Astrocyte (in vitro differentiated cells and primary cell): ENCODE measurements around the gene PAQR4. TPM values are rescaled to one million over a fixed set of nuclear protein-coding genes. Genes with fewer than 3 reads are reported as not detected.

ENCODE experiments used
- DNase-seq: peaks from one replicate; pipeline ENCODE4 v3.0.0-alpha.2; 2010; ENCODE audit warnings: low read depth
- FAIRE-seq: peaks from 2 replicates; lab custom pipeline; 2011; peaks lifted over from hg19 to GRCh38; lab: Jason Lieb, UNC
- H2AFZ ChIP-seq: 2 replicates; pipeline ENCODE4 v1.6.0; 2012; ENCODE audit warnings: low read depth, low read length, inconsistent platforms
- H3K27ac ChIP-seq: 2 replicates; pipeline ENCODE4 v1.5.1; 2011; ENCODE audit warnings: low read depth, low read length, inconsistent platforms
- H3K27me3 ChIP-seq: 2 replicates; pipeline ENCODE4 v1.6.0; 2011; ENCODE audit warnings: low read length, inconsistent platforms; ENCODE audit not compliant: insufficient read depth
- H3K36me3 ChIP-seq: 2 replicates; pipeline ENCODE4 v1.5.1; 2011; ENCODE audit warnings: low read length, inconsistent platforms; ENCODE audit not compliant: insufficient read depth
- H3K4me1 ChIP-seq: 2 replicates; pipeline ENCODE4 v1.5.1; 2011; ENCODE audit warnings: low read length, inconsistent platforms; ENCODE audit not compliant: insufficient read depth
- H3K4me2 ChIP-seq: 2 replicates; pipeline ENCODE4 v1.6.0; 2012; ENCODE audit warnings: low read length, inconsistent platforms
- H3K4me3 ChIP-seq: 2 replicates; pipeline ENCODE4 v1.5.1; 2011; ENCODE audit warnings: low read depth, mild to moderate bottlenecking, low read length, inconsistent platforms; ENCODE audit not compliant: insufficient read depth
- H3K79me2 ChIP-seq: 2 replicates; pipeline ENCODE4 v1.6.0; 2012; ENCODE audit warnings: mild to moderate bottlenecking, low read length, inconsistent platforms; ENCODE audit not compliant: insufficient read depth
- H3K9ac ChIP-seq: 2 replicates; pipeline ENCODE4 v1.6.0; 2012; ENCODE audit warnings: mild to moderate bottlenecking, low read length, inconsistent platforms
- H3K9me3 ChIP-seq: 2 replicates; pipeline ENCODE4 v1.5.1; 2012; ENCODE audit warnings: low read depth, mild to moderate bottlenecking, low read length, inconsistent platforms; ENCODE audit not compliant: insufficient read depth
- H4K20me1 ChIP-seq: 2 replicates; pipeline ENCODE4 v1.6.0; 2012; ENCODE audit warnings: low read length, inconsistent platforms; ENCODE audit not compliant: insufficient read depth
- H3K27ac Mint-ChIP-seq: one replicate; pipeline ENCODE4 v1.8.0; 2021; ENCODE audit warnings: mild to moderate bottlenecking, mixed read lengths; ENCODE audit not compliant: unreplicated experiment
- H3K27me3 Mint-ChIP-seq: one replicate; pipeline ENCODE4 v1.8.0; 2021; ENCODE audit warnings: low read depth, mixed read lengths; ENCODE audit not compliant: unreplicated experiment
- H3K36me3 Mint-ChIP-seq: one replicate; pipeline ENCODE4 v1.8.0; 2021; ENCODE audit warnings: low read depth, mixed read lengths; ENCODE audit not compliant: unreplicated experiment
- H3K4me1 Mint-ChIP-seq: one replicate; pipeline ENCODE4 v1.8.0; 2021; ENCODE audit warnings: low read depth, mixed read lengths; ENCODE audit not compliant: unreplicated experiment
- H3K4me3 Mint-ChIP-seq: one replicate; pipeline ENCODE4 v1.8.0; 2021; ENCODE audit warnings: mild to moderate bottlenecking, moderate library complexity, mixed read lengths; ENCODE audit not compliant: unreplicated experiment
- H3K9me3 Mint-ChIP-seq: one replicate; pipeline ENCODE4 v1.8.0; 2021; ENCODE audit warnings: mild to moderate bottlenecking, mixed read lengths; ENCODE audit not compliant: unreplicated experiment
- EZH2 ChIP-seq: IDR thresholded peaks from 2 replicates; pipeline ENCODE4 v1.6.1; 2012; ENCODE audit warnings: mild to moderate bottlenecking, low read length, inconsistent platforms; ENCODE audit not compliant: insufficient read depth
- total RNA-seq: library from RNA; stranded (reverse); gene quantifications from 2 replicates; pipeline ENCODE4 v1.2.1, GENCODE V29; 2021
- TF ChIP-seq, protein P1 (sequence below): IDR thresholded peaks from 2 replicates; pipeline ENCODE4 v1.5.1; 2011; ENCODE audit warnings: low read depth, mild to moderate bottlenecking, inconsistent platforms, low read length, moderate library complexity; ENCODE audit not compliant: insufficient read depth

Gene PAQR4
- total RNA-seq, 1 donor from 2014 or later = 4.8 TPM

DNA sequence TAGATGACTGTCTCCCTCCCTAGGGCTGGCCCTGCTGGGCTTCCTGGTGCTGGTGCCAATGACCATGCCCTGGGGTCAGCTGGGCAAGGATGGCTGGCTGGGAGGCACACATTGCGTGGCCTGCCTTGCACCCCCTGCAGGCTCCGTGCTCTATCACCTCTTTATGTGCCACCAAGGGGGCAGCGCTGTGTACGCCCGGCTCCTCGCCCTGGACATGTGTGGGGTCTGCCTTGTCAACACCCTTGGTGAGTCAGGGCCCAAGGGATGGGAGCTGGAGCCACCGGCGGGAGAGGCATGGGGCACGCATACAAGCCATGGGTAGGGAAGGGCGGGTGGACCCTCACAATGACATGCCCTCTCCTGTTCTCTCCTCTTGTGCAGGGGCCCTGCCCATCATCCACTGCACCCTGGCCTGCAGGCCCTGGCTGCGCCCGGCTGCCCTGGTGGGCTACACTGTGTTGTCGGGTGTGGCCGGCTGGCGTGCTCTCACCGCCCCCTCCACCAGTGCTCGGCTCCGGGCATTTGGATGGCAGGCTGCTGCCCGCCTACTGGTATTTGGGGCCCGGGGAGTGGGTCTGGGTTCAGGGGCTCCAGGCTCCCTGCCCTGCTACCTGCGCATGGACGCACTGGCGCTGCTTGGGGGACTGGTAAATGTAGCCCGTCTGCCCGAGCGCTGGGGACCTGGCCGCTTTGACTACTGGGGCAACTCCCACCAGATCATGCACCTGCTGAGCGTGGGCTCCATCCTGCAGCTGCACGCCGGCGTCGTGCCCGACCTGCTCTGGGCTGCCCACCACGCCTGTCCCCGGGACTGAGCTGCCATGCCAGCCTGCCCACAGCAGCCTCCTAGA, 2.2 kb downstream of the PAQR4 start:
- H3K27ac Mint-ChIP-seq = no peak overlapping the region
- H3K27me3 ChIP-seq = peaks cover 10% of the 10 kb centered on the region
- no peaks in the 10 kb centered on the region for H3K9me3 ChIP-seq
- no peaks in the 10 kb centered on the region for H3K79me2 ChIP-seq
- no peaks in the 10 kb centered on the region for H3K9me3 Mint-ChIP-seq
- H2AFZ ChIP-seq = no peak overlapping the region
- H3K27me3 Mint-ChIP-seq = peaks cover 11% of the 10 kb centered on the region
- H3K4me1 Mint-ChIP-seq = no peaks in the 10 kb centered on the region
- no peak overlapping the region for H3K4me3 ChIP-seq
- FAIRE-seq (no peak), DNase-seq (no peak)
- H3K36me3 ChIP-seq = no peaks in the 10 kb centered on the region
- peaks cover 6% of the 10 kb centered on the region for H3K36me3 Mint-ChIP-seq
- peaks cover 28% of the 10 kb centered on the region for H4K20me1 ChIP-seq
- peaks cover 4% of the 10 kb centered on the region for H3K4me1 ChIP-seq
- H3K27ac ChIP-seq = no peak overlapping the region
- H3K4me3 Mint-ChIP-seq = peak overlapping the region; percentile 64
- peak overlapping the region; percentile 97 for H3K4me2 ChIP-seq
- TF ChIP-seq EZH2 = no peak
- TF ChIP-seq, protein P1, sequence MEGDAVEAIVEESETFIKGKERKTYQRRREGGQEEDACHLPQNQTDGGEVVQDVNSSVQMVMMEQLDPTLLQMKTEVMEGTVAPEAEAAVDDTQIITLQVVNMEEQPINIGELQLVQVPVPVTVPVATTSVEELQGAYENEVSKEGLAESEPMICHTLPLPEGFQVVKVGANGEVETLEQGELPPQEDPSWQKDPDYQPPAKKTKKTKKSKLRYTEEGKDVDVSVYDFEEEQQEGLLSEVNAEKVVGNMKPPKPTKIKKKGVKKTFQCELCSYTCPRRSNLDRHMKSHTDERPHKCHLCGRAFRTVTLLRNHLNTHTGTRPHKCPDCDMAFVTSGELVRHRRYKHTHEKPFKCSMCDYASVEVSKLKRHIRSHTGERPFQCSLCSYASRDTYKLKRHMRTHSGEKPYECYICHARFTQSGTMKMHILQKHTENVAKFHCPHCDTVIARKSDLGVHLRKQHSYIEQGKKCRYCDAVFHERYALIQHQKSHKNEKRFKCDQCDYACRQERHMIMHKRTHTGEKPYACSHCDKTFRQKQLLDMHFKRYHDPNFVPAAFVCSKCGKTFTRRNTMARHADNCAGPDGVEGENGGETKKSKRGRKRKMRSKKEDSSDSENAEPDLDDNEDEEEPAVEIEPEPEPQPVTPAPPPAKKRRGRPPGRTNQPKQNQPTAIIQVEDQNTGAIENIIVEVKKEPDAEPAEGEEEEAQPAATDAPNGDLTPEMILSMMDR = no peak
- no peak overlapping the region for H3K9ac ChIP-seq

DNA sequence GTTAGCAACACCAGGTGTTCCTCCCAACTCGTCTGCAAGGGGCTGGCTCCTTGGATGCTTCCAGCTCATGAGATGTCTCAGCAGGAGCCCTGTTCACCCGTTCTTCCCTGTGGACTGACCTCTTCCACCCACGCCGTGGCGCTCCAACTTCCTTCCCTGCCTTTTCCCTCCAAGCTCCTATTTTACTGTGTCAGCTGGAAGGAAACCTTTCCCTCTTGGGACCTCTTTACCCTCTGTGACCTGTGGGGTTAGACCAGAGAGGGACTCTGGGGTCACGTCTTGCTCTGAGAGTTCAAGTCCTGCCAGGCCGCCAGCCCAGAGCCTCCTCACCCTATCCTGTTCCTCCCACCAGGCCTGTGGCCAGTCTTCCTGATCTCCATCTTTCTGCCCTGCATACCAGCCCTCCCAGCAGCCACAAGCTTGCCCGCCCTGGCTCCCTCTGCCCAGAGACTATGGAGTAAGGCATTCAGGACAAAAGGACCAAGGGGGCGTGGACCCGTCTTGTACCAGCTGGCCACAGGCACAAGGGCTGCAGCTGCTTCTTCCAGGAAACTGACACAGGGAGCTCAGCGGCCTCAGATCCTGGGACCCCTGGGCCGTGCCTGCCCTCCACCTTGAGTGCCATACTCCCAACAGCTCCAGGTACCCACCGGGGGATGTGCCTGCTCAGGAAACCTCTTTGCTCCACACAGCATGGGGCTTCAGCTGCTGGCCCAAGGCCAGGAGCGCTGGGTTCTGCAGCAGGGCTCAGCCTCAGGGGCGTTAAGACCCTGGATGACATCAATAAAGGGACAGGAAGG, 3.0 kb downstream of the PAQR4 start:
- H3K79me2 ChIP-seq = no peaks in the 10 kb centered on the region
- Mint-ChIP-seq H3K27me3 (peaks cover 15% of the 10 kb centered on the region), H3K4me1 (no peaks in the 10 kb centered on the region), H3K36me3 (peaks cover 6% of the 10 kb centered on the region), H3K27ac (peak overlapping the region; percentile 66), H3K9me3 (no peaks in the 10 kb centered on the region), H3K4me3 (peak overlapping the region; percentile 60)
- H3K36me3 ChIP-seq = no peaks in the 10 kb centered on the region
- H4K20me1 ChIP-seq = peaks cover 28% of the 10 kb centered on the region
- no peak overlapping the region for H3K4me2 ChIP-seq
- no peak for TF ChIP-seq EZH2
- TF ChIP-seq, protein P1 = no peak
- FAIRE-seq = no peak
- H3K27me3 ChIP-seq = peaks cover 10% of the 10 kb centered on the region
- H3K4me3 ChIP-seq = no peak overlapping the region
- peaks cover 4% of the 10 kb centered on the region for H3K4me1 ChIP-seq
- DNase-seq = no peak
- no peak overlapping the region for H3K9ac ChIP-seq
- no peak overlapping the region for H2AFZ ChIP-seq
- H3K9me3 ChIP-seq = no peaks in the 10 kb centered on the region
- H3K27ac ChIP-seq = no peak overlapping the region
